ENCODE measurements around the gene PCDHGB7.

GRCh38 chr5:141465351-141465750 lies 47.9 kb downstream of the PCDHGB7 start:
- TF ChIP-seq, protein P1, sequence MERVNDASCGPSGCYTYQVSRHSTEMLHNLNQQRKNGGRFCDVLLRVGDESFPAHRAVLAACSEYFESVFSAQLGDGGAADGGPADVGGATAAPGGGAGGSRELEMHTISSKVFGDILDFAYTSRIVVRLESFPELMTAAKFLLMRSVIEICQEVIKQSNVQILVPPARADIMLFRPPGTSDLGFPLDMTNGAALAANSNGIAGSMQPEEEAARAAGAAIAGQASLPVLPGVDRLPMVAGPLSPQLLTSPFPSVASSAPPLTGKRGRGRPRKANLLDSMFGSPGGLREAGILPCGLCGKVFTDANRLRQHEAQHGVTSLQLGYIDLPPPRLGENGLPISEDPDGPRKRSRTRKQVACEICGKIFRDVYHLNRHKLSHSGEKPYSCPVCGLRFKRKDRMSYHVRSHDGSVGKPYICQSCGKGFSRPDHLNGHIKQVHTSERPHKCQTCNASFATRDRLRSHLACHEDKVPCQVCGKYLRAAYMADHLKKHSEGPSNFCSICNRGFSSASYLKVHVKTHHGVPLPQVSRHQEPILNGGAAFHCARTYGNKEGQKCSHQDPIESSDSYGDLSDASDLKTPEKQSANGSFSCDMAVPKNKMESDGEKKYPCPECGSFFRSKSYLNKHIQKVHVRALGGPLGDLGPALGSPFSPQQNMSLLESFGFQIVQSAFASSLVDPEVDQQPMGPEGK (CRISPR knock-in tag; IDR thresholded peaks at IDR 0.05; ENCODE audit: borderline replicate concordance): no peak
- TF ChIP-seq ZNF565 (CRISPR knock-in tag; conservative IDR thresholded peaks at IDR 0.05; ENCODE audit: low read depth): no peak
- TF ChIP-seq ZFP3 (CRISPR knock-in tag; IDR thresholded peaks at IDR 0.05): no peak
- TF ChIP-seq, protein P2, sequence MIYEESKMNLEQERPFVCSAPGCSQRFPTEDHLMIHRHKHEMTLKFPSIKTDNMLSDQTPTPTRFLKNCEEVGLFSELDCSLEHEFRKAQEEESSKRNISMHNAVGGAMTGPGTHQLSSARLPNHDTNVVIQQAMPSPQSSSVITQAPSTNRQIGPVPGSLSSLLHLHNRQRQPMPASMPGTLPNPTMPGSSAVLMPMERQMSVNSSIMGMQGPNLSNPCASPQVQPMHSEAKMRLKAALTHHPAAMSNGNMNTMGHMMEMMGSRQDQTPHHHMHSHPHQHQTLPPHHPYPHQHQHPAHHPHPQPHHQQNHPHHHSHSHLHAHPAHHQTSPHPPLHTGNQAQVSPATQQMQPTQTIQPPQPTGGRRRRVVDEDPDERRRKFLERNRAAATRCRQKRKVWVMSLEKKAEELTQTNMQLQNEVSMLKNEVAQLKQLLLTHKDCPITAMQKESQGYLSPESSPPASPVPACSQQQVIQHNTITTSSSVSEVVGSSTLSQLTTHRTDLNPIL (CRISPR knock-in tag; IDR thresholded peaks at IDR 0.05; ENCODE audit: low read depth): no peak
- TF ChIP-seq TCF4 (CRISPR knock-in tag; IDR thresholded peaks at IDR 0.05; ENCODE audit: borderline replicate concordance): no peak
- TF ChIP-seq BACH2 (CRISPR knock-in tag; IDR thresholded peaks at IDR 0.05; ENCODE audit: borderline replicate concordance): no peak
